GM19467 (cell line): Measurements from ENCODE around the gene ZMIZ1.
A peak's percentile ranks its signal among the peaks of the same experiment; 100 is the strongest.

ENCODE experiments used
- ATAC-seq: cut with Tn5 transposase; IDR thresholded peaks from one replicate; pipeline ENCODE4 v1.9.1; 2021; ENCODE audit warnings: mild to moderate bottlenecking, moderate library complexity; ENCODE audit not compliant: unreplicated experiment

The ZMIZ1 gene

GRCh38 chr10:79243181-79244067 lies 174.7 kb downstream of the ZMIZ1 start:
- peak; percentile 47 for ATAC-seq

GRCh38 chr10:79244068-79244442 lies 175.3 kb downstream of the ZMIZ1 start:
- ATAC-seq: no peak

- ATAC-seq: peak; percentile 41
Measured at GRCh38 chr10:79244841-79245504, 176.2 kb downstream of the ZMIZ1 start.

DNA sequence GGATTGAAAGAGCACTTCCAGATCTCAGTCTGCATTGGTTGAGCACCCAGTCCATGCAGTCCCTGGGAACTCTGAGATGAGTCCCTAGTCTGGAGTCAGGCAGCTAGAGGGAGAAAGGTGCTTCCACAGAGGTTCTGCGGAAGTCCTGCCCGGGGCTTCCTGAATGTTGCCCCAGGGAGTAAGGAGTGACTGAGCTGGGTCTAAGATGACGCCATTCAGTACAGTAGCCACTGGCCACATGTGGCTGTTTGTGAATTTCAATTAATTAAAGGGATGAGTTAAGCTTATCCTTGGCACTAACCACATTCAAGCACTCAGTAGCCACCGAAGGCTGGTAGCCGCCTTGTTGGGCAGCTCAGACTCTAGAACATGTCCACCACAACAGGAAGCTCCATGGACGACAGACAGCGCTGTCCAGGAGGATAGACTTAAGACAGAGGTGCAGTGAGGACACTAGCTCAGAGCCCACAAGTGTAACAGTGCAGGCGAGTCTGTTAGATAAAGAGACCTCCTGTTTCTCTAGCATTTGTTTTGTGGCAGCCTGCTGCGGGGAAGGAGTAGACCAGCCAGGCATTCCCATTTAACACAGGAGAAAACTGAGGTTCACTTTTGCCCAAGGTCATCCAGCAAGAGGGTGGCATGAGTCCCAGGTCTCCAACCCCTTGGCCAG lies 176.9 kb downstream of the ZMIZ1 start:
- ATAC-seq: no peak

GRCh38 chr10:79246209-79246581 lies 177.4 kb downstream of the ZMIZ1 start:
- ATAC-seq: no peak

DNA sequence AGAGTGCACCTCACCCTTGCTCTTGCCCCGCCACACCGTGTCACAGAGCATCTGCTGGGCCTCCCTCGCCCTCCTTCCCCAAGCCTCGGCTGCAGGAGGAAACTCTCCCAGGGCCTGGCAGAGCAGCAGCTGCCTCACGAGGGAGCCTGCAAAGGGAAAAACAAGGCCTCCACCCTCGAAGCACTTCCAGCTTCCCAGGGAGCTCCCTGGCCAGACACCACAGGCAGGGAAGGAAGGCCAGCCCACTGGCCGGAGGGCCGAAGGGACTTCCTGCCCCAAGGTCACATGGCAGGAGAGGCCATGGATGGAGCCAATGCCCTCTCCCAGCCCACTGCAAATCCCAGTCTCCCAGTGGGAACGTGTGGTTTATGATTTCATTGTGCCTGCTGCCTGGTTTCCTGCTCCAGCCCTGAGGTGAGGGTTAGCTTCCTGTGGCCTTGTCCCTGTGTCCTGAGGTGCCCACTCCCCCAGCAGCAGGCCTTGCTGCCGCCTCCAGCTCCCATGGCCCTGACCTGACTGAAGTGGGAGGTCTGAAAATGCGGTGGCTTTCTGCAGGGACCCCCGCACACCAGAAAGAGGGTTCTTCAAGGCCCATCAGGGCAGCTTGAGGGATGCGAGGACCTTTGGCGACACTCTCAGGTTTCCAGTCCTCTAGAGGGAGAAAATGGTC lies 178.0 kb downstream of the ZMIZ1 start:
- ATAC-seq: no peak

GRCh38 chr10:79247373-79248137 lies 178.8 kb downstream of the ZMIZ1 start:
- no peak for ATAC-seq

DNA sequence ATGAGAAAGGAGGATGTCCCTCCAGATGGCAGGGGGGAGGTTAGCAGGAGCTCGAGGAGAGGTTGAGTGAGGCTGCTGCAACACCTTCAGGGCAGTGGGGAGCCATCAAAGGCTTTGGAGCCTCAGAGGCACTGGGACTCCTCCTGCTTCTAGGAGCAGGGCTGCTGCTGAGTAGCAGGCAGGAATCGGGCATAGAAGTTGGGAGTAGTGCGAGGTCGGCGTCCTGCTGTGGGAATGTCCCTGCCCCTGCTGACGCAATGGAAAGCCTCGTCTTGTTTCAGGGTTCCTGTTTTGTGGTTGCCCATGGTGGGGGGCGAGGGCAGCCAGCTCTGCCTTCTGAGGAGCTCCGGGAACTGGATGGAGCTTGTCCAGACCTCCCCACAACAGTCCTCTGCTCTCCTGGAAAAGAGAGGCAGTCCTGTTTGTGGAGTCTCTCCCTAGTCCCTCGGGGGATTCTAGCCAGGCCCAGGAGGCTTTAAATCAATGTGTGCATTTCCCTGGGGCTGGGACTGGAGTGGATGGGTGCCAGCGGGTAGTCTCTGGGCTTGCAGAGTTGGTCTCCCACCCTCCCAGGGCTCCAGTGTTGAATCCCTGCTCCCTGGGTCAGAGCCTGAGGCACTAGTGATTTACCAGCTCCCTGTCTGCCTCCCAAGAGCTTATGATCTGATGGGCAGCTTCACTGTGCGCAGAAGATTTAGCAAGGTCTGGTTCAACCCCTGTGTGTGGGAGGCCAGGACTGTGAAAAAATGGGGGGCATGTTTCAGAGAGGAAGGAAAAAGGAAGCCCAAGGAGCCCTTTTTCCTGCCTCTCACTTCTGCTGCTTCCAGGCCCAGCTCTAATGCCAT lies 179.8 kb downstream of the ZMIZ1 start:
- no peak for ATAC-seq

DNA sequence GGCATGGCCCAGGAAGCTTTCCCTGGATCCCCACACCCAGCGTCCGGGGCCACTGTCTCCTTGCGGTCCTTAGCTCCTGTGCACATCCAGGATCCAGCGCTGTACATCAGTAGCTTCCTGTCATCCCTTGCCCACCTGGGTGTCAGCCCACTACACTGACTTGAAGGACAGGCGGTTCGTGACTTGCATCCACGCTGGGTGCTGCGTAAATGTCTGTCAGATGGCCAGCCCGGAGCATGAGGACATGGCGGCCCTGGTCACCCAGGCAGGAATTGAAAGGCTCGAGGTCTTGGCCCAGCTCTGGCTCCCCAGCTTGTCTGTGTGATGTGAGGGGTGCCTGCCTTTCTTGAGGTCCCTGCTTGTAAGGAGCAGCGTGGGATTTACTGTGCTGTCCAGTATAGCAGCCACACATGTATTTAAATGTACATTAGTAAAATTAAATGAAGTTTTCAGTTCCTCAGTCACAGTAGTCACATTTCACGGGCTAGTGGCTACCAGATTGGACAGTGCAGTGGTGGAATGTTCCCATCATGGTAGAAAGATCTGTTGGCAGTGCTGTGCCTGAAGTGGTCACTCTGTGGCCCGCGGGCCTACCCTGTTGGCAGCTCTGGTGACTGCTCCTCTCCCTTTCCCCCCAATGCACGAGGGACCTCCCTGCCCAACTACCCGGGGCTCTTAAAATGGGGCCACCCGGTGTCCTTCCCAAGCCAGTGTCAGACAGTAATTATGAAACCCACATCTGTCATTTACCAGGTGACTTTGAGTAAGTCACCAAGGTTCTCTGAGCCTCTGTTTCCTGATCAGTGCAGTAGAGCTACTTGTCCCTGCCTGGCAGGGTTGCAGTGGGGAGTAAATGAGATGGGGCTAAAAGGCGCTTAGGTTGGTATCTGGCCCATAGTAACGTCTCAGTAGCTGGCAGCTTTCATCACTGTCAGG lies 180.7 kb downstream of the ZMIZ1 start:
- peak; percentile 47 for ATAC-seq

GRCh38 chr10:79250259-79250658 lies 181.5 kb downstream of the ZMIZ1 start:
- peak; percentile 36 for ATAC-seq

DNA sequence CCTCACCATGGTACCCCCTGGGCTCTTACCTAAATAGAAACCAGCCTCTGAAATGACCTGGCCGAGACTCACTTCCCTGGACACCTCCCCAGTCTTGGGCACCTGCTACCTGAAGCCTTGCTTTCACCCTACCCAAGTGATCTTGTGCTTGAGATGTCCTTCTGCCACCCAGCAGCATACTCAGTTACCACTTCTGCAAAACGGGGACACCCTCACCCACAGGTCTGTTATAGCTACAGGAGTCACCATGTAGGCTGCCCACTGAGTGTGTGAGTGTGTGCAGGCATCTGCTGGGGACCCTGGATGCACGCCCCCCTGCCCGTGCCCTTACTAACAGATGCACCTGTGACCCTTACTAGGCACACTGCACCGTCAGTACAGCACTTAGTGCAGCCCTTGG lies 183.7 kb downstream of the ZMIZ1 start:
- ATAC-seq: no peak

- ATAC-seq: no peak
Measured at GRCh38 chr10:79252971-79253370, 184.2 kb downstream of the ZMIZ1 start.

- ATAC-seq: no peak
Measured at GRCh38 chr10:79253704-79254103, 184.9 kb downstream of the ZMIZ1 start.

DNA sequence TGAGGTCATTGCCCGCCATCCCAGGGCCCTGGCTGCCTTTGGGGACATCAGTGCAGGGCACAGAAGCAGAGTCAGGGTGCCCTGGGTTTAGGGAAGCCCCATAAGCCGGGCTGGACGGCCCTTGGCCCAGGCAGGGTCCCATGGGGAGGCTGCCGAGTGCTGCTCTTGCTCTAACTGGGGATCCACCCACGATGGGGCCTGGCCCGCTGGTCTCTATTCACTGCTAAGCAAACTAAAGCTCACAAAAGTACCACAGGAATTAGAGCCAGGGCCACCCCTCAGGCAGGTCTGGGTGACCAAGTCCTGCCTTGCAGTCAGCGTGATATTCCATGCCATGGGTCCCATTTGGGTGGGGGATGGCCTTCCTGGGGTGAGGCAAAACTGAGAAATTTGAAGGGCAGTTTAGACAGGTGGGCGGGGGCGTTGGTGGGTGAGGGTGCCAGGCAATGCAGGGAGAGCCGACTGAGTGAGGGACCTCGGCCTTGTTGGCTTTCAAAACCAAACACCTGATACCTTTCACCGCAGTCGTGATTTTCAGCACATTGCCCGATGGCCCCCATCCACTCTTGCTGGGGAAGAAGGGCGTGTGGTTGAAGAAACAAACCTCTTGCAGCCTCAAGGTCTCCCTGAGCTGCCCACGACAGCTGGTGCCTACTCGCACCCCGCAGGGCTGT lies 185.7 kb downstream of the ZMIZ1 start:
- no peak for ATAC-seq

DNA sequence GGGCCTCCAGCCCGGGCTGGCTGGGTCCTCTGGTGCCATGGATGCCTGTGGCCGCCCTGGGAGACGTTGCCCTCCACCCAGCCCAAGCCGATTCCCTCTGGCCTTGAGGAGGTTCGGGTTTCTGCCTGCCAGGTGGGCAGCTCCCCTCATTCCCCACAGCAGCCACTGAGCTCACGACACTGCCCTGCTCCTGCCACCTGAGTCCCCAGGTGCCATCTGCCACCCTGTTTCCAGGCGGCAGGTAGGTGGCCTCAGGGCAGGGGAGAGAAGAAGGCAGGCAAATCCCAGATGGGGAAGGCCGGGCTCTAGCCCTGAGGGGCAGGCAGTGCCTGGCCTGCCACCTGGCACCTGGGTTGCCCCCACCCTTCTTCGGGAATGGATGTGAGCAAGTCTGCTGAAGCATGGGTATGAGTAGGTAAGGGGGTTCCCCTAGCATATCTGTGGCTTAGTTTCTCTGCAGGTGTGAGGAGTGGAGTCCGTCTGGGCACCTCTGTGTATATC lies 186.3 kb downstream of the ZMIZ1 start:
- ATAC-seq: no peak

DNA sequence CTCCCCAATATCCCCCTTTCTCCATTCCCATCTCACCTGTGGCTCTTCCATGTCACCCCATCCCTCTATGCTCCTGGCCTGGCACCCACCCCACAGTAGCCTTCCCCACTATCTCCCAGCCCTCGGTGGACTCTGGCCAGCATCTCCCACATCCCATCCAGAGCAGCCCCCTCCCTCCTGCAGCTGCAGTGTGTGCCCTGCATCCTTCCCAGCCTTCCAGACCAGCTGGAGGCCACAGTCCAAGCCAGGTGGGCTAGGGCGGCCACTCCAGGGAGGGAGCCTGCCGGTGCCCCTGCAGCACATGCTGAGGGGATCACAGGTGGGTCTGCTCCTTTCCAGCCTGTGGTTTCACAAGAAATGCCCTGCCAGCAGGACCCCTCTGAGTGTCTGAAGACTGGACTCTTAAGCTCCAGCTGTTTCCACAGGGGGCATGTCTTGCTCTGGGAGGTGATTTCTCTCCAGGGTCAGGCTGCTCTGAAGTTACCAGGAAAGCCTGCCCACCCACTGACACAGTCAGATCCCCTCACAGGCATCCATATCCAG lies 187.6 kb downstream of the ZMIZ1 start:
- no peak for ATAC-seq

- ATAC-seq: no peak
Measured at GRCh38 chr10:79258894-79259293, 190.1 kb downstream of the ZMIZ1 start.

GRCh38 chr10:79259834-79260233 lies 191.1 kb downstream of the ZMIZ1 start:
- no peak for ATAC-seq
